Testis (tissue), 2 donors: ENCODE results near the gene AKR1C3.

ENCODE experiments used
- CTCF ChIP-seq, 3 experiments: fragments of 450-650 bp in 2 of 3; fragments of 200-600 bp in 1 of 3; sonication (generic) in 1 of 3; IDR thresholded peaks; one replicate each; pipeline ENCODE4 v1.5.1; 2016 to 2019; ENCODE audit warnings: antibody characterized with exemption in 3 of 3, mild to moderate bottlenecking in 2 of 3, moderate library complexity in 1 of 3
- POLR2A ChIP-seq: fragments of 450-650 bp; IDR thresholded peaks from one replicate; pipeline ENCODE4 v1.6.1; 2017; ENCODE audit warnings: antibody characterized with exemption, mild to moderate bottlenecking, moderate library complexity

- TF ChIP-seq CTCF (IDR thresholded peaks at IDR 0.05) (no peak), POLR2A (no peak)
These were observed 22.6 kb upstream of the AKR1C3 start for GRCh38 chr10:5071411-5072198.
